ENCODE data around the gene FLT3.
"Not testable (repeated sequence)": the region's sequence is repeated elsewhere in the genome, so short reads cannot be mapped to it uniquely, and the experiment has no call there.

FLT3 gene

DNA sequence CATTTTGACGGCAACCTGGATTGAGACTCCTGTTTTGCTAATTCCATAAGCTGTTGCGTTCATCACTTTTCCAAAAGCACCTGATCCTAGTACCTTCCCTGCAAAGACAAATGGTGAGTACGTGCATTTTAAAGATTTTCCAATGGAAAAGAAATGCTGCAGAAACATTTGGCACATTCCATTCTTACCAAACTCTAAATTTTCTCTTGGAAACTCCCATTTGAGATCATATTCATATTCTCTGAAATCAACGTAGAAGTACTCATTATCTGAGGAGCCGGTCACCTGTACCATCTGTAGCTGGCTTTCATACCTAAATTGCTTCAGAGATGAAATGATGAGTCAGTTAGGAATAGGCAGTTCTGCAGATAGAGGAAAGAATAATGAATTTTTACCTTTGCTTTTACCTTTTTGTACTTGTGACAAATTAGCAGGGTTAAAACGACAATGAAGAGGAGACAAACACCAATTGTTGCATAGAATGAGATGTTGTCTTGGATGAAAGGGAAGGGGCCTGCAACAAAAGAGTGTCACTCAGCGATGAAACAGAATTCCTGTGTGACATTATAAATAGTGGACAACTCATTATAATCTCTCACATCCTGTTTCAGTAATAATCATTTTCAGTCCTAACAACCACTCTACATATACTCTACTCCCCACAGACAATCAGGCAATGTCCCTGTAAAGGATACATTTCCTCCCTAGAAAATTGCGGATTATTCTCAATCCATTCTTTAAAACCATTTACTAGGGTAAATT is 66.3 kb downstream of the FLT3 start:
- no peak overlapping the region for H3K4me3 ChIP-seq (ENCODE audit: low read length)
- TF ChIP-seq CTCF (conservative IDR thresholded peaks at IDR 0.05; ENCODE audit: low read length), result no peak
- DNase-seq (ENCODE audit: low read depth), result no peak

DNA sequence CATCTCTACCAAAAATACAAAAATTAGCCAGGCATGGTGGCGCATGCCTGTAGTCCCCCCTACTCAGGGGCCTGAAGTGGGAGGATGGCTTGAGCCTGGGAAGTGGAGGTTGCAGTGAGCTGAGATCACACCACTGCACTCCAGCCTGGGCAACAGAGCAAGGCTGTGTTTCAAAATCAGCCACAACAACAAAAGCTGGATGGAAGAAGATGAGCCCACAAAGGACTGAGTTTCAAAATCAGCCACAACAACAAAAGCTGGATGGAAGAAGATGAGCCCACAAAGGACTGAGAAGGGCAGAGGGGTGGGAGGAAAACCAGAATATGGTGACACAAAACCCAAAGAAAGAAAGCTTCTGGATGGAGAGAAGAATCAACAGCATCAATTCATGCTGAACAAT is 67.9 kb downstream of the FLT3 start:
- not testable (repeated sequence) for H3K4me3 ChIP-seq (ENCODE audit: low read length); DNase-seq (ENCODE audit: low read depth)

DNA sequence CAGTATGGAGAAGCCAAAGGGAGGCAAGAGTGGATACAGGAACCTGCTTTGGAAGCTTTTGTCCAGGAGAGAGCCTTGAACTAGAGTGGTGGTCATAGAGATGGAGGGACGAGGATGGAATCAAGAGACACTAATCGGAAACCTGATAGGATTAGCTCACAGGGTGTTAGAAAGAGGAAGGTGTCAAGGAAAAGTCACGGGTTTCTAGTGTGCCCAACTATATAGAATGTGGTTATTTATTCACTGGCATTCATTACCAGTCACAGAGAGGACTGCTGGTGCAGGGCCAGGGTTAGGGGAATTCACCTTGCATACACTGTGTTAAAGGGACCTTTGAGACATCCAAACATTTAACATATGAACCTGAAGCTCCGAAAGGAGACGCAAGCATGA is 68.5 kb downstream of the FLT3 start:
- no peak for DNase-seq (ENCODE audit: low read depth)
- TF ChIP-seq CTCF (conservative IDR thresholded peaks at IDR 0.05; ENCODE audit: low read length), result no peak
- H3K4me3 ChIP-seq (ENCODE audit: low read length), result no peak overlapping the region

- DNase-seq (ENCODE audit: low read depth), result no peak
- H3K4me3 ChIP-seq (ENCODE audit: low read length), result no peak overlapping the region
- no peak for TF ChIP-seq CTCF (conservative IDR thresholded peaks at IDR 0.05; ENCODE audit: low read length)
These were observed 69.0 kb downstream of the FLT3 start for GRCh38 chr13:28031220-28031895.

GRCh38 chr13:28027607-28028364 is 72.6 kb downstream of the FLT3 start:
- DNase-seq (ENCODE audit: low read depth), result no peak
- no peak overlapping the region for H3K4me3 ChIP-seq (ENCODE audit: low read length)
- TF ChIP-seq CTCF (conservative IDR thresholded peaks at IDR 0.05; ENCODE audit: low read length), result no peak

DNA sequence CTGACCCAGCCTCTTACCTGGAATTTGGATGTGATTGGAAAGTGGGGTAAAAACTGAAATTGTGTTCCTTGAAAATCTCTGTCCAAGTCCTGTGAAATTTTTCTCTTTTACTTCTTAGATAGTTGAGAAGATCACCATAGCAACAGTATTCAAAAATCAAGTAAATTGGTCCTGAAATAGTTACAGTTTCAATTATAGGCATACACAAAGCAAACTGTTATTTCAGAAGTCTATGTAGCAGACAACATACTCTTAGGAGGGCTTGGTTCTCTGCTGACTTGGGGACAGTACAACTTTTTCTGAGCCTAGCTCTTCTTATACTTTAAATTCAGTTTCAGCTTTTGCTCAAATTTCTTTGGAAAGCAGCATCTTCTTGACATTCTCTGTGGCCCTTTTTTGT is 73.3 kb downstream of the FLT3 start:
- no peak overlapping the region for H3K4me3 ChIP-seq (ENCODE audit: low read length)
- no peak for TF ChIP-seq CTCF (conservative IDR thresholded peaks at IDR 0.05; ENCODE audit: low read length)
- DNase-seq (ENCODE audit: low read depth), result no peak

DNA sequence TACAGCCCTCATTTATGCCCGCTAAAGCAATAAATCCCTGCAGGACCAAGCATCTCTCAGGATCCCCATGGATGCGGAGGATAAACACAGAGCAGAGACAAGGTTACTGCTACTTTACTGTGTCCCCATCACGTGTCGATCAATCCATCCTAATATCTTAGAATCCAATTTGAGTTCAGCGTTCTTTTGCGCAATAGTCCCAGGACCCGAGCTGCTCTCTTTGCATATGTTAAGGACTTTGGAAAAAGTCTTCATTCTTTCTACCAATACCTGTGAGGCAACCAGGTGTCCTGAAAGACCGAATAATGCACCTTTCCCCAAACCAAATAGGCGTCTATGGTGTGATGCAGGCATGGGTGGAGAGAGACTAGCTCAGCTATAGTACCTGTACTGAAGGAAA is 73.9 kb downstream of the FLT3 start:
- no peak for TF ChIP-seq CTCF (conservative IDR thresholded peaks at IDR 0.05; ENCODE audit: low read length)
- DNase-seq (ENCODE audit: low read depth), result no peak
- H3K4me3 ChIP-seq (ENCODE audit: low read length), result no peak overlapping the region
